GM15510 (cell line): ENCODE measurements around the gene PDE1A.

Experiments used
- POLR2A ChIP-seq: IDR thresholded peaks from 3 replicates; pipeline ENCODE4 v1.6.1; 2011; ENCODE audit warnings: borderline replicate concordance; ENCODE audit not compliant: insufficient read length; ENCODE audit errors: extremely low read depth

Gene PDE1A

DNA sequence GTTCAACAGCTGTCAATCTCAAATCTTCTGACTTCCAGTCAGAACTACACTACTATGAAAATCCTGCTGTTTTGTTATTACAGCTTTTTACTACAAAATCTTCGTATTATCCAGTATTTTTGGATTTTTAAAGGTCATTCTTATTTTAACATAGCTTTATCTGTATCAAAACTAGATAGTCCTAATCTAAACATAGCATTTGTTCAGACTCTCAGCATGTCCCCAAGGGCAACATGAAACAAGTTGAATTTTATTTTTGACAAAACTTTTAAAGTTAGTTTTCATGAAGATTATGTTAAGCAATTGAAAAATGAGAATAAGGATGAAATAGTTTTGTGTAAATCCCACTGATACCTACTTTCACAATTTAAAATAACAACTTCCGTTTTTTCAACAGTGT is 48.1 kb downstream of the PDE1A start:
- TF ChIP-seq POLR2A: no peak

DNA sequence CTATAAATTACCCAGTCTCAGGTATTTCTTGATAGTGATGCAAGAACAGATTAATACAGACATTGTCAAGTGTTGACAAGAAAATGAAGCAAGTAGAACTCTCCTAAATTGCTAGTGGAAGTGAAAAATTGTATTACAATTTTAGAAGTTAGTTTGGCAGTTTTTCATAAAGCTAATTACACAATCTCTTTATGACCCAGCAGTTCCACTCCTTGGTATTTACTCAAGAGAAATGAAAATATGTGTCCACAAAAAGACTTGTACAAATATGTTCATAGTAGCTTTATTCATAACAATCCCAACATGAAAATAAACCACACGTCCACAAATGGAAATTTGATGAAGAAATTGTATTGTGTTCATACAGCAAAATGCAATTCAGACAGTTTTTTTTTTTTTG is 49.4 kb downstream of the PDE1A start:
- TF ChIP-seq POLR2A: no peak

DNA sequence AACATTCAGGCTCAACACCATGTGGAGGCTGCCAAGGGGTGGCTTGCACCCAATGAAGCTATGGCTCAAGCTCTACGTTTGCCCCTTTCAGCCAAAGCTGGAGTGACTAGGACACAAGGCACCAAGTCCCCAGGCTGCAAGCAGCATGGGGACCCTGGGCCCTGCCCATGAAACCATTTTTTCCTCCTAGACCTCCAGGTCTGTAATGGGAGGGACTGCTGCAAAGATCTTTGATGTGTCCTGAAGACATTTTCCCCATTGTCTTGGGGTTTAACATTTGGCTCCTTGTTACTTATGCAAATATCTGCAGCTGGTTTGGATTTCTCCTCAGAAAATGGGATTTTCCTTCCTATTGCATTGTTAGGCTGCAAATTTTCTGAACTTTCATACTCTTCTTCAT is 51.0 kb downstream of the PDE1A start:
- no peak for TF ChIP-seq POLR2A

DNA sequence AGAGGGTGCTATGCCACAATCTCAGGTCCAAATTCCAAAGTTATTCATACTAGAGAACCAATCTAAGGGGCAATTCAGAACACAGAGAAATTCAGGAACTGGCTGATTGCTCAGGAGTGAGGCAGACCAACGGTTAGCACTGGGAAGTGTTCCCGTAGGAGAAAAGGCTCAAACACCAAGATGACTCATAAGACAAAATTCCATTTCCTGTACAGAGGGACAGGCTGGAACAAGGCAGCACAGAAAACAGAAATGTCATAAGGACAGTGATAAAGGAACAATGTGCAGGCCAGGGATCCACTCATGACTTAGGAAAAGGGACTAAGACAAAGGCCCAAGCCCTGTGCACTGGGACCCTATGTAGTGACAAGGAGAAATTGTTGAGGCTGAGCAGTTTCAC is 54.2 kb downstream of the PDE1A start:
- no peak for TF ChIP-seq POLR2A

DNA sequence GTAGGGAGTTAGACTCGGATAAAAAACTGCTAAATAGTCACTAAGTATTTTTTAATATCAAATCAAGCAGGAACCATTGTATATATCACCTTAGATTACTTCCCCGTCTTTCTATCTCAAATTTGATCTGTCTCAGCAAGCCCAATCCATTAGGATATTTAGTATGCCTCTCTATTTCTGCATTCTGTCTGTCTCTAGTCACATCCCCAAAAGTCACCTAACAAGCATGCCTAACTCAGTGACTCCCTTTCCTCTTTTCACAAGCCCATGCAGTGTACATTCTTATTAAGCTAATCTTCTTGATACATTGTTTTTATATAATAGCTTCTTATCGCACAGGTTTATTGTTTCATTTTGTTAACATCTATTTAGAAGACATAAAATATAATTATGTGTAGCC is 57.8 kb downstream of the PDE1A start:
- TF ChIP-seq POLR2A: no peak

DNA sequence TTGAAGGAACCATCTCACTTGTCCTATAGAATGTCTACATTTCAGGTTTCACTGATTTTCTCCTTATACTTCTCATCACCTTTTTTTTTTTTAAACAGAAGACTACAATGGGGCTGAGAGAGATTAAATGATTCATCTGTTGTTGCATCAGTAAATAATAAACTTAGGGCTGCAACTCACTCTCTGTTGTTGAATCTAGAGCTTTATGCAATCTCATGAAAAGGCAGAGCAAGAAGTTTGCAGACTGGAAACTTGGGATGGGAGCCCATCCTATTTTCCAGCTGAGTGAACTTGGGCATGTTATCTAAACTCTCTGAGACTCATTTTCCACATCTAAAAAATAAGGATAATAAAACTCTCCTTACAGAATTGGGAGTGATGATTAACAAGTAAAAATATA is 58.4 kb downstream of the PDE1A start:
- no peak for TF ChIP-seq POLR2A

DNA sequence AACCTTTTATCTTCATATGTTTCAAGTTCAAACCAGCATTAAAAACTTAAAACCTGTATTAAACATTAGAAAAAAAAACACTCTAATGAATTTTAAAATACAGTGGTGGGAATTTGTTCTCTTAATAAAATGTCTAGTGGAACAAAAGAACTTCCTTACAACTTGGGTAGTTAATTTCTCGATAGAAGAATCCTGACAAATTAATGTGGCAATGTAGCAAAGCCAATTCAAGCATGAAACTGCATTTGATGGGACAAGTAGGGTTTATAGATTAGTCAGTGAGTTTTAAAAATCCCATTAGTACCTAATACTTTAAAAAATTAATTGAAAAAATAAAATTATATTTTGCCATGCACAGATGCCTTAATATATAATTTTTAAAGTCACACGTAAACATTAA is 59.4 kb downstream of the PDE1A start:
- no peak for TF ChIP-seq POLR2A

DNA sequence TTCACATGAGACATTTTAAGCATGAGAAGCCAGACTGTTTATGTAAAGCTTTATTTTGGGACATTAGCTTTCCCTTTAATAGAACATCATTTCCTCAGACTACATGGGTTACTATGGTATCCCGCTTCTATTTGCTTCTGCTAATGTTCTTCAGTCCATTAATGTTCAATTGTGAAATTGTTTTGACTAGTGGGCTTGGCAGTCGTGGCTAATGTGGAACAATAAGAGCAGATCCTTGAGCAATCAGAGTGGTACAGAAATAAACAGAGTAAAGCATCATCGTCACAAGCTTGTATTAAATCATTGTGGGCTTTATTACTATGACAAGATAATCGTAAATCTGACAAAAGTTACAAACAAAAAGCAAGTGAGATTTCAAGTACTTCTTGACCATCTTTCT is 60.2 kb downstream of the PDE1A start:
- no peak for TF ChIP-seq POLR2A

DNA sequence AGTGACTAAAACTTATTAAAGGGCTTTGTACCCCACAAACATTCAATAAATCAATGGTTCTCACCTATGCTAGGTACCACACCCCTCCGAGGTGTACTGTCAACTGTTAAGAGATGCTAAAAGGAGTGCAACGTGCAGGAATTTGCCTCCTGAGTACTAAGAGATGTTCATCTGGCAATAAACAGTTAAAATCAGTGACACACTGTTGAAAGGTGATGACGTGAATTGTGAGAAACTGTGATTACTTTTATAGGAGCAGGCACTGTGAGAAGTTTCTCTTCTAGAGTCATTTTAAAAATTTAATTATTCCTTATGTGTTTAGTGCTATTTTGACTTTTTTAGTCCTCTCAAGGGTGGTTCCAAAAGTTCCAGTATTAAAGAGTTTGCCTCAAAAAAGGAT is 61.0 kb downstream of the PDE1A start:
- no peak for TF ChIP-seq POLR2A

DNA sequence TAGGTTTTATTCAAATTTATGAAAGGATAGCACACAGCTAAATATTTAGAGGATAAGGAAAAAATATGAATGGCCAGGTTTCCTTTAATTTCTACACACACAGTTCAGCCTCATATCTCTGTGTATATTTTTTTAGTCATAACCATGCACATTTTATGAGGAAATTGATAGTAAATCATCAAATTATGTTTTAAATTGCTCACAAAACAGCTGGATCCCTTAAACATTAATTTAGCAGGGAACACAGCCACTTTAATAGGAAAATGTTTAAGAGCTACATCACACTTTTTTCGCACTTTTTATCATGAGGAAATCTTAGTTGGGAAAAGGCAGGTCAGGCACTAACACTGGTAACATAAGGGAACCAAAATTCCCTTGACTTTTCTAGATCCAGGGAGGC is 65.4 kb downstream of the PDE1A start:
- TF ChIP-seq POLR2A: no peak

DNA sequence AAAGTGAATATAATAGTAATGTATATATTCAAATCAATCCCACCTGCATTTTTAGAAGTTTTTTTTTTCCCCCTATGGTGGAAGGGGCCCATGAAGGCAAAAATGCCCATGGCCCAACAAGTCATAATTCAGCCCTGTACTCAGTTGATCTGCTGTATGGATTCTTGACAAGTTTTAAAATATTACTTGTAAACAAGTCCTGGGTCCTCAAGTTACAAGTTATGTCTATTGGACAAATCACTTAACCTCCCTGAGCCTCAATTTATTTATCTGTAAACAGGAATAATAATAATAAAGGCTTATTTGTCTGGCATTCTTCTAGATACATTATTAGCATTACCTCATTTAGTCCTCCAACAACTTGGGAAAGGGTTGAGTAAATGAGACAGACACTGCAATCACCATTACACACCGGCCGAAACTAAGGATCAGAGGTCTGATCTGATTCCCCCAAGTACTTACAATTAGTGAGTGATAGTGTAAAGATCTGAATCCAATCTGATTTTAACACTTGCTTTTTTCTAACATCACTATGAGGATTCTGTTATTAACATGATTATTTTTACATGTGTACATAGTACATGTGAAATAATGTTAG is 66.1 kb downstream of the PDE1A start:
- TF ChIP-seq POLR2A: no peak

DNA sequence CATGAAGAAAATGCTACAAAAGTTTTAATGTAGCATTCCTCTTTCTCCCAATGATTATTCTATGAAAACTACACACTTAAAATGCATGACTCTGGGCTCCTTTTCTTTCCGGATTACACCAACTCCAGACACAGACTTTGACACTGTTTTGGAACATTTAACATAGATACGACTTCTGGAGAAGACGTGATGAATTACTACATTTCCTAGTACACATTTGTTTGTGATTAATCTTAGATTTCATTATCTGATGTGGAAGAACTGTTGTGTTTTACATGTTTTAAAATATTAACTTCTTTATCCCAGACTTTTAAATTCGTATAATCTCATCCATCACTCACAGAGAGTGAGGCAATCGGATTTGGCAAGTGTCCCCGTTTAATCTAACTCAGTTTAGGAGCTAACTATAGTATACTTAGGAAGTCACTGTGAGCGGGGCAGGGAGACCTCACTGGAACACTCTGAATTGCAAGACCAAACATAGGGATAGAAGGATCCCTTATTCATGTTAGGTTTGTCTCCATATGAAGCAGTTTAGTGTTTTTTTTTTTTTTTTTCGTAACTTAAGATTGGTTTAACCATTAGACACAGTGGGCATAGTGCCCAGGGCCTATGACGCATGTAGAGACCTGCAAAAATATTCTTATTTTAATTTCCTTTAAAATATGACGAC is 66.7 kb downstream of the PDE1A start:
- TF ChIP-seq POLR2A: no peak

DNA sequence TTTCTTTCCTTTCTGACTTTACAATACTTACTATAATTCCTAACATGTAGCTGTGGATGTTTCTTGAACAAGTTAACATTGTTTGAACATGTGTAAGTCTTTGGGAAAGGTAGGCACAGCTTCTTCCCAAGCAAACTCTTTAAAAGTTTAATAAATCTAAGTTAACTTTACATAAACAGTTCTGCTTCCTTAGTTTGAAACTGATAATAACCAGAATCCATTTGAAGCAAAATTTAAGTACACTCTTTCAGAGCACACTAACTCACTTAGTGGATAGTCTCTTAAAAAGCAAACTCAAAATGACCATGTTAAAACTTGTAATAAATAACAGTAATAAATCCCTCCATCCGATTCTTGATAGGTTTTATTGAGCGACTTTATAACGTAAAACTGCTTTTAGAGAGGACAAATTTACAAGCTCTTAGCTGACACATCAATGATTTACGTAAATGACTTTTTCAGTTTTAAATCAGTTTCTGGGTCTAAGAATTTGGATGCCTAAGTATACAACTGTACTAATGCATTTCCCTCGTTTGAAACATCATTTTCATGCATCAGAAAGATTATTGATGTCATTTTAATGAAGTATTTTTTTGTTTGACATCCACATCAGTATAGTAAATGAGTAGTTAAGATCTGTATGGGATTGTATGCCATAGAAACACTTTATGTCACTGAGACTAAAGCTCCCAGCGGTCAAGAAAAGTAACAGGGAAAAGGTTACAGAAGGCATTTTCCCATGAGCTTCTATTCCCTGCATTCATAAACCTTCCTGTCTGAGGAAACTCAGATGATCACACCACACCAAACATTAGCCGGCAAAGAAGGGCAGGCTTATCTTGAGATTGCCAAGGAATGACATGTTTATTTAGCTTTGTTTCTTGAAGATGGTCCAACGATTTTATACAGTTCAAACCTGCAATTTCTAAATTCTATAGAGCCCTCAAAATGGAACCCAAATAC is 67.5 kb downstream of the PDE1A start:
- TF ChIP-seq POLR2A: no peak

DNA sequence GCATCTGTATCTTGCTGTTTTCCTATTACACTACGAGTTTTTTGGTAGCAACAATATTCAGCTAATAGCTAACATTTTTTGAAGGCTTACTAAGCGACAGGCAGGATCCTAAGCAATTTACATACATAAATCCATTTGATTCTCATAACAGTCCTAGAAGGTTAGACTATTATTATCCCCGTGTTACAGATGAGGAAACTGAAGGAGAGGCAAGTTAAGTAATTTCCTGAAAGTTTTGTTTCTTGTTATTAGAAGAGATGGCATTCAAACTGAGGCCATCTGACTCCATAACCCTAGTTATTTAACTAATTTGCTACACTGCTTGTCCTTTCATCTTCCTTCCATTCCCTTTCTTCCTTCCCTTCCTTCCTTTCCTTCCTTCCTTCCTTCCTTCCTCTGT is 68.2 kb downstream of the PDE1A start:
- no peak for TF ChIP-seq POLR2A

DNA sequence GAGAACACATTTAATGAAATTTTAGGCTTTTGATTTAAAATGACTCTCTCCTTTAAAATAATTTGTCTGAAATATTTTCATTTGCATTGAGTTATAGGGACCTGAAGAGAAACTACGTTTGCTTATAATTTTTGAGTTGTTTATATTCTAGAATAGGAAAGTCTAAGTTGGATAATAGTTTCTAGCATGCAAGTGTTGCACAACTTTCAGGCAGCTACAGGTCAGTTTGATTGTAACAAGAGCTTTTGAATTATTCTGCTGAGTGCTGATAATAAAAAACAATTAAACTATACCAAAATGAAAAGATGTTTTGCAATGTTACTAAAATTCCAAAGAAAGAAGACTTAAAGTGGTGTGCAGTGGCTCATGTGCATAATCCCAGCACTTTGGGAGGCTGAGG is 71.0 kb downstream of the PDE1A start:
- no peak for TF ChIP-seq POLR2A
